Right lobe of liver (tissue), 6 donors: ENCODE results near the gene MMS22L. TPM values are rescaled to one million over a fixed set of nuclear protein-coding genes. Genes with fewer than 3 reads are reported as not detected.

ENCODE experiments used
- ATAC-seq, 4 donors: fragments of 200-7000 bp; cut with Tn5 transposase; one replicate each; pipeline ENCODE4 v1.9.1; 2020; ENCODE audit warnings: mild to moderate bottlenecking in 4 of 4, moderate library complexity in 4 of 4
- DNase-seq, 3 donors: peaks; one replicate each; pipeline ENCODE4 v3.0.0-alpha.2; 2020
- H3K27ac ChIP-seq, 3 donors: fragments of 200-600 bp; one replicate each; pipeline ENCODE4 v1.8.0; 2022
- H3K27me3 ChIP-seq, 2 donors: fragments of 200-600 bp; one replicate each; pipeline ENCODE4 v1.8.0; 2022
- H3K36me3 ChIP-seq, 4 donors: fragments of 200-600 bp; sonication (generic) in 1 of 4; one replicate each; pipeline versions ENCODE4 v1.5.1 to v1.8.0; 2017 to 2022; ENCODE audit warnings: control low read depth in 1 of 4
- H3K4me1 ChIP-seq, 4 donors: fragments of 200-600 bp; sonication (generic) in 1 of 4; one replicate each; pipeline versions ENCODE4 v1.5.1 to v1.8.0; 2017 to 2022; ENCODE audit warnings: control low read depth in 1 of 4
- H3K4me3 ChIP-seq, 3 donors: fragments of 200-600 bp; one replicate each; pipeline ENCODE4 v1.8.0; 2022
- H3K9me3 ChIP-seq, 4 donors: fragments of 200-600 bp; sonication (generic) in 1 of 4; one replicate each; pipeline versions ENCODE4 v1.5.1 to v1.8.0; 2017 to 2022; ENCODE audit warnings: control low read depth in 1 of 4
- POLR2A ChIP-seq: fragments of 450-650 bp; IDR thresholded peaks from one replicate; pipeline ENCODE4 v1.6.1; 2017; ENCODE audit warnings: antibody characterized with exemption, mild to moderate bottlenecking
- WGBS: methylation state at CpG from one replicate; pipeline ENCODE4 v1.1.6; 2018; ENCODE audit warnings: low coverage, low lambda C conversion rate; ENCODE audit not compliant: insufficient coverage; ENCODE audit errors: missing lambda C conversion rate; 5-methylcytosine and 5-hydroxymethylcytosine counted together
- intact Hi-C, 2 donors: fragments of 100-400 bp; cut with DNase I; formaldehyde crosslinking; loops; one replicate each; pipeline versions ENCODE4 v1.11.2 to v1.14.1; 2022
- total RNA-seq, 6 experiments: library from RNA; depleted of rRNA in 2 of 6; stranded (reverse); fragments of >200 nt in 2 of 6; fragmentation: NEBNext Ultra II Directional in 3 of 6; extraction: Animal tissue kit (Norgen Biotek cat#: 25700) in 3 of 6; gene quantifications; one replicate each; pipeline versions ENCODE4 v1.1.0 to v1.2.4, GENCODE V29; 2016 to 2023
- TF ChIP-seq, protein P1 (sequence below), 4 donors: fragments of 200-600 bp in 3 of 4; fragments of 450-650 bp in 1 of 4; IDR thresholded peaks; one replicate each; pipeline versions ENCODE4 v1.5.1 to v1.8.0; 2016 to 2022; ENCODE audit warnings: antibody characterized with exemption in 4 of 4, mild to moderate bottlenecking in 2 of 4
- donor health status: DM: no; HTN: yes; CAD: no.
- donor health status: DM: no; HTN: no; CAD: no.
- donor health status: DM: no; HTN: no; CAD: no.
- donor health status: DM: no; HTN: yes; CAD: no.
- donor health status: DM: no; HTN: yes; CAD: no.

Gene MMS22L
- total RNA-seq, 6 experiments from 2014 or later = 0.79 to 5.4 (median 2.3) TPM

- Histone ChIP-seq H3K36me3 (no peaks in the 10 kb centered on the region), H3K27ac (no peak overlapping the region), H3K4me1 (no peaks in the 10 kb centered on the region), H3K9me3 (no peaks in the 10 kb centered on the region), H3K4me3 (no peak overlapping the region), H3K27me3 (no peaks in the 10 kb centered on the region)
- WGBS = 59% methylated on average over 3 of the region's 3 CpGs
- intact Hi-C loops = no loop called here
- no peak for DNase-seq
- no peak for TF ChIP-seq POLR2A
- TF ChIP-seq, protein P1, sequence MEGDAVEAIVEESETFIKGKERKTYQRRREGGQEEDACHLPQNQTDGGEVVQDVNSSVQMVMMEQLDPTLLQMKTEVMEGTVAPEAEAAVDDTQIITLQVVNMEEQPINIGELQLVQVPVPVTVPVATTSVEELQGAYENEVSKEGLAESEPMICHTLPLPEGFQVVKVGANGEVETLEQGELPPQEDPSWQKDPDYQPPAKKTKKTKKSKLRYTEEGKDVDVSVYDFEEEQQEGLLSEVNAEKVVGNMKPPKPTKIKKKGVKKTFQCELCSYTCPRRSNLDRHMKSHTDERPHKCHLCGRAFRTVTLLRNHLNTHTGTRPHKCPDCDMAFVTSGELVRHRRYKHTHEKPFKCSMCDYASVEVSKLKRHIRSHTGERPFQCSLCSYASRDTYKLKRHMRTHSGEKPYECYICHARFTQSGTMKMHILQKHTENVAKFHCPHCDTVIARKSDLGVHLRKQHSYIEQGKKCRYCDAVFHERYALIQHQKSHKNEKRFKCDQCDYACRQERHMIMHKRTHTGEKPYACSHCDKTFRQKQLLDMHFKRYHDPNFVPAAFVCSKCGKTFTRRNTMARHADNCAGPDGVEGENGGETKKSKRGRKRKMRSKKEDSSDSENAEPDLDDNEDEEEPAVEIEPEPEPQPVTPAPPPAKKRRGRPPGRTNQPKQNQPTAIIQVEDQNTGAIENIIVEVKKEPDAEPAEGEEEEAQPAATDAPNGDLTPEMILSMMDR (IDR thresholded peaks at IDR 0.05) = no peak
- no peak for ATAC-seq
Measured at GRCh38 chr6:97203343-97203742, 79.7 kb downstream of the MMS22L start.

DNA sequence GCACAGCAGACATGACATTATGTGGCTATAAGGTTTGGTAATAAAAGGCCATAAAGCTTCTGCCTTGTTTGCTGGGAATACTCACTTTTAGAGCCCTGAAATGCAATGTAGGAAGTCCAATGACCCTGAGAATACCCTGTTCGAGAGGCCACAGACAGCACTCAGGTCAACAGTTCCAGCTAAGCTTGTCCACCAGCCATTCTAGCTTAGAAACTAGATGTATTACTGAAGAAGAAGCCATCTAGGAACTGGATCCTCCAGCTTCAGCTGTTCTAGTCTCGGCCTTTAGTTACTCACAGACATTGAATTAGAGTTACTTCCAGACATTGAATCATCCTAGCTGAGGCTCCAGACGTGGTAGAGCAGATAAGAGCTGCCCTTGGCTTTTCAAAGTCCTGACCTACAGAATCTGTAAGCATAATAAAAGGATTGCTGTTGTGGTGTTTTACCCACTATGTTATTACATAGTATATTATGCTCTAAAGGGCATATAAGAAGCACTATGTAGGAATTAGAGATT lies 84.9 kb downstream of the MMS22L start:
- TF ChIP-seq, protein P1 (IDR thresholded peaks at IDR 0.05) = no peak
- no peak for TF ChIP-seq POLR2A
- H3K36me3 ChIP-seq = no peaks in the 10 kb centered on the region
- H3K4me1 ChIP-seq = no peaks in the 10 kb centered on the region
- 65% methylated on average over 3 of the region's 3 CpGs for WGBS
- H3K9me3 ChIP-seq = no peaks in the 10 kb centered on the region
- no peaks in the 10 kb centered on the region for H3K27me3 ChIP-seq
- ATAC-seq (no peak), DNase-seq (no peak)
- intact Hi-C loops = loop anchor here in 1 of 2 donors (10.0 kb wide), 1 partner anchor 187 kb away; no protein-coding TSS in a partner anchor
- H3K27ac ChIP-seq = no peak overlapping the region
- H3K4me3 ChIP-seq = no peak overlapping the region

DNA sequence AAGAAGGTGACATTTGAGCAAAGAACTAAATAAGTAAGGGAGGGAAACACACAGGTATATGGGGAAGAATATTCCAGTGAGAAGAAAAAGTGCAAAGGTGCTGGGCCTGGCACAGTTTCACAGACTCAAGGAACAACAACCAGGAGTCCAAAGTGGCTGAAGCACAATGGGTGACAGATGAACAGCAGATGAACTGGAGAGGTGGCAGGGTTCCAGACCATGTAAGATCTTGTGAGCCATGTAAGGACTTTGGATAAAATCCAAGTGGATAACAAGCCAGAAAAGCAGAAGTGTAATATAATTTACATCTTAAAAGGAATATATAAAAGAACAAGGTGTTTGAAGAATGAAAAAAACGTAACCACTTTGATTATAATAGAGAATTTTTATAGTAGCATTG lies 87.9 kb downstream of the MMS22L start:
- DNase-seq = no peak
- WGBS = 92% methylated on average over 1 of the region's 1 CpG

GRCh38 chr6:97189767-97190166 lies 93.2 kb downstream of the MMS22L start:
- Histone ChIP-seq H3K9me3 (no peaks in the 10 kb centered on the region), H3K36me3 (no peaks in the 10 kb centered on the region), H3K4me3 (no peak overlapping the region), H3K27ac (no peak overlapping the region), H3K4me1 (no peaks in the 10 kb centered on the region), H3K27me3 (no peaks in the 10 kb centered on the region)
- intact Hi-C loops = loop anchor here in 1 of 2 donors (10.0 kb wide), 1 partner anchor 195 kb away; no protein-coding TSS in a partner anchor
- DNase-seq (no peak), ATAC-seq (no peak)
- TF ChIP-seq, protein P1 (IDR thresholded peaks at IDR 0.05) = no peak
- TF ChIP-seq POLR2A = no peak
- 50% methylated on average over 1 of the region's 1 CpG for WGBS

More for the DNA sequence above, 87.9 kb downstream of the MMS22L start:
- Histone ChIP-seq H3K4me3 (no peak overlapping the region), H3K27ac (no peak overlapping the region), H3K36me3 (no peaks in the 10 kb centered on the region), H3K9me3 (no peaks in the 10 kb centered on the region), H3K27me3 (no peaks in the 10 kb centered on the region), H3K4me1 (no peaks in the 10 kb centered on the region)
- no peak for ATAC-seq
- intact Hi-C loops = loop anchor here in 1 of 2 donors (10.0 kb wide), 1 partner anchor 190 kb away; no protein-coding TSS in a partner anchor
- TF ChIP-seq, protein P1 (IDR thresholded peaks at IDR 0.05) = no peak
- TF ChIP-seq POLR2A = no peak

- Histone ChIP-seq H3K9me3 (no peaks in the 10 kb centered on the region), H3K27me3 (no peaks in the 10 kb centered on the region), H3K4me3 (no peak overlapping the region), H3K4me1 (no peaks in the 10 kb centered on the region), H3K27ac (no peak overlapping the region), H3K36me3 (no peaks in the 10 kb centered on the region)
- TF ChIP-seq, protein P1 (IDR thresholded peaks at IDR 0.05) = no peak
- no peak for TF ChIP-seq POLR2A
- DNase-seq = no peak
- intact Hi-C loops = no loop called here
- ATAC-seq = no peak
Measured at GRCh38 chr6:97187951-97188350, 95.1 kb downstream of the MMS22L start.
